OCI-LY7 (cell line): ENCODE data around the gene WDR43.

Experiments used
- CTCF ChIP-seq: fragments of 200-600 bp; sonication (generic); conservative IDR thresholded peaks from 2 replicates; pipeline ENCODE4 v1.5.1; 2014; ENCODE audit warnings: mild to moderate bottlenecking, antibody characterized with exemption, low read length, moderate library complexity, mixed read lengths
- EZH2phosphoT487 ChIP-seq: fragments of 200-600 bp; sonication (generic); IDR thresholded peaks from 2 replicates; pipeline ENCODE4 v1.6.1; 2018; ENCODE audit warnings: low read depth, borderline replicate concordance, mild to moderate bottlenecking, mixed run types, antibody characterized with exemption, low read length, moderate library complexity, mixed read lengths

DNA sequence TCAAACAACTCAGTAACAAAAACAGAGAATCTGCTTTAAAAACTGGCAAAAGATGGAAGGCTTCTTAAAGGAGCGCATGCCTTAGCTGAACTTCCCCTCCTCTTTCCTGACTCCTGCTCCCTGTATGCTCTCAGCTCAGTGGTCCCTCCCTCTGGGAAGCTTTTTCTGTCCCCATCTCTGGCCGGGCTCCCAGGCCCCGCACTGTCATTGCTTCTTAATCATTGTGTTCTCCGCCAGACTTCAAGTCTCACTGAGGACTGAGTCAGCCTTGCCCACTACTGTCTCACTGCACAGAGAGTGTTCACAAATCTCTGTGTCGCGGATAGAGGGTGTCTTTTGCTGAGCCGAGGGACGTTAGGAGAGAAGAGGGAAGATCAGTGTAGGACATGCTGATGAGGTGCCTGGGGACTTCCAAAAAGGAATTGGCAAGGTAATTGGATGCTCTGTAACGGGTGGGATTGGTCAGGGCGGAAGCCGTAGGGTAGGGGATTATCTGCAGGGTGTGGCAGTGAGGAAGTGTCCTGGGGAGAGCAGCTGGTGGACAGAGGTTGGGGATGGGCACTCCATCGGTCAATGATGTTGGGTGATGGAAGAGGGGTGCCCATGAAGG is 102.9 kb downstream of the WDR43 start:
- TF ChIP-seq CTCF = no peak
- TF ChIP-seq EZH2phosphoT487 = no peak
